Chondrocyte (in vitro differentiated cells): ENCODE results near the gene NODAL. TPM values are rescaled to one million over a fixed set of nuclear protein-coding genes. Genes with fewer than 3 reads are reported as not detected.

Source experiments
- DNase-seq: peaks from one replicate; pipeline ENCODE4 v3.0.0; 2021; ENCODE audit warnings: mixed read lengths, low spot score
- H3K27ac Mint-ChIP-seq: one replicate; pipeline ENCODE4 v1.8.0; 2021; ENCODE audit warnings: mild to moderate bottlenecking, moderate library complexity, mixed read lengths; ENCODE audit not compliant: unreplicated experiment
- H3K27me3 Mint-ChIP-seq: 2 replicates; pipeline ENCODE4 v1.8.0; 2021; ENCODE audit warnings: low read depth, mixed read lengths
- H3K36me3 Mint-ChIP-seq: 2 replicates; pipeline ENCODE4 v1.8.0; 2021; ENCODE audit warnings: low read depth, mixed read lengths
- H3K4me1 Mint-ChIP-seq: 2 replicates; pipeline ENCODE4 v1.8.0; 2021; ENCODE audit warnings: low read depth, mild to moderate bottlenecking, mixed read lengths
- H3K4me3 Mint-ChIP-seq: one replicate; pipeline ENCODE4 v1.8.0; 2021; ENCODE audit warnings: mild to moderate bottlenecking, moderate library complexity, mixed read lengths; ENCODE audit not compliant: unreplicated experiment
- H3K9me3 Mint-ChIP-seq: 2 replicates; pipeline ENCODE4 v1.8.0; 2021; ENCODE audit warnings: low read depth, mixed read lengths
- total RNA-seq: library from RNA; stranded (reverse); gene quantifications from 3 replicates; pipeline ENCODE4 v1.2.1, GENCODE V29; 2021
- TF ChIP-seq, protein P1 (sequence below): fragments of 200-600 bp; sonication (generic); IDR thresholded peaks from 2 replicates; pipeline ENCODE4 v1.5.0; 2021; ENCODE audit warnings: antibody characterized with exemption, mild to moderate bottlenecking, moderate library complexity

The NODAL gene
- total RNA-seq, 1 donor from 2014 or later = not detected

DNA sequence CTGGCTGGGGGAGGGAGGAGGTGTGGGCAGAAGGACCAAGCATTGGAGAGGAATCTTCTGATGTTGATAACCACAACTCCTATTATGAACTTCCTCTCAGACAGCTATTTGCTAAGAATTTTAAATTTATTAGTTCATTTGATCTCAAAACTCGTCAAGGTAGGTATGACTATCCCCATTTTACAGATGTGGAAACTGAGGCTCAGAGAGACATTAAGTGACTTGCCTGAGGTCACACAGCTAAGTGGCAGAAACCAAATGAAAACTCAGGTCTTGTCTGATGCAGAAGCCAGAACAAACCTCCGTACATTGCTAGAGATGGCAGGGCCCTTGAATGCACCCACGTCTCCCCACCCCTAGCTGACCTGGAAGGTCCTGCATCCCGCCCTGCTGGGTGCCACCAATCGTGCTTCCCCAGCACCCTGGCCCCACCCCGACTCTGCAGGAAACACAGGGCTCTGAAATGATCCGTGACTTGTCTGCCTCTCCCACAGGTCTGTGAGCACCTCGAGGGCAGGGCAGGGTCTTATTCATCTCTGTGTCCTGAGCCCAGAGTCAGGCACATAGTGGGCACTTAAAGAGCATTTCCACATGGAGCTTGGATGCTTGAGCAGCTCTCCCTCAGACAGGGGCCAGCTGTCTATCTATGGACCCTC, 31.4 kb upstream of the NODAL start:
- Mint-ChIP-seq H3K27me3 (peaks cover 7% of the 10 kb centered on the region), H3K4me1 (peaks cover 3% of the 10 kb centered on the region)
- DNase-seq = no peak

DNA sequence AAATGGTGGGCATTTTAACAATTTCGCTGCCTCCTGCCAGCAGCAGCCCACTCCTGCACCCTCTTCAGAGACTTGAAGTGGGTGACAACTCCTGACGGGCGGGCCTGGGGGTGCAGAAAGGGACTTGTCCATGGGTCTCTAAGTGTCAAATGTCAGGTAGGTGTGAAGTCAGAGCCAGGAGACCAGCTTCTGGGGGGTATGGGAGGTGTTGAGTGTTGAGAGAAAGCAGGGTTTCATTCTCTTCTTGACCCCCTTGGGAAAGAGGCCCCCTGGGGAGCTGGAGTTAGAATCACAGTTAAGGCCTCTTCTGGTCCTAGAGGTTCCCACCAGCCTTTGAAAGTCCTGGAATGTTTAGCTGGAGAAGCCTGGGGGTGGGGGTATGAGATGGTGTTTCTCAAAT, 25.5 kb upstream of the NODAL start:
- no peak for DNase-seq
- no peak overlapping the region for H3K27ac Mint-ChIP-seq
- H3K4me1 Mint-ChIP-seq = peaks cover 15% of the 10 kb centered on the region
- no peaks in the 10 kb centered on the region for H3K36me3 Mint-ChIP-seq
- TF ChIP-seq, protein P1, sequence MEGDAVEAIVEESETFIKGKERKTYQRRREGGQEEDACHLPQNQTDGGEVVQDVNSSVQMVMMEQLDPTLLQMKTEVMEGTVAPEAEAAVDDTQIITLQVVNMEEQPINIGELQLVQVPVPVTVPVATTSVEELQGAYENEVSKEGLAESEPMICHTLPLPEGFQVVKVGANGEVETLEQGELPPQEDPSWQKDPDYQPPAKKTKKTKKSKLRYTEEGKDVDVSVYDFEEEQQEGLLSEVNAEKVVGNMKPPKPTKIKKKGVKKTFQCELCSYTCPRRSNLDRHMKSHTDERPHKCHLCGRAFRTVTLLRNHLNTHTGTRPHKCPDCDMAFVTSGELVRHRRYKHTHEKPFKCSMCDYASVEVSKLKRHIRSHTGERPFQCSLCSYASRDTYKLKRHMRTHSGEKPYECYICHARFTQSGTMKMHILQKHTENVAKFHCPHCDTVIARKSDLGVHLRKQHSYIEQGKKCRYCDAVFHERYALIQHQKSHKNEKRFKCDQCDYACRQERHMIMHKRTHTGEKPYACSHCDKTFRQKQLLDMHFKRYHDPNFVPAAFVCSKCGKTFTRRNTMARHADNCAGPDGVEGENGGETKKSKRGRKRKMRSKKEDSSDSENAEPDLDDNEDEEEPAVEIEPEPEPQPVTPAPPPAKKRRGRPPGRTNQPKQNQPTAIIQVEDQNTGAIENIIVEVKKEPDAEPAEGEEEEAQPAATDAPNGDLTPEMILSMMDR = no peak
- H3K27me3 Mint-ChIP-seq = peaks cover 2% of the 10 kb centered on the region
- no peak overlapping the region for H3K4me3 Mint-ChIP-seq
- no peaks in the 10 kb centered on the region for H3K9me3 Mint-ChIP-seq

More for the DNA sequence above, 31.4 kb upstream of the NODAL start:
- no peaks in the 10 kb centered on the region for H3K36me3 Mint-ChIP-seq
- TF ChIP-seq, protein P1 = no peak
- no peaks in the 10 kb centered on the region for H3K9me3 Mint-ChIP-seq
- no peak overlapping the region for H3K4me3 Mint-ChIP-seq
- no peak overlapping the region for H3K27ac Mint-ChIP-seq

DNA sequence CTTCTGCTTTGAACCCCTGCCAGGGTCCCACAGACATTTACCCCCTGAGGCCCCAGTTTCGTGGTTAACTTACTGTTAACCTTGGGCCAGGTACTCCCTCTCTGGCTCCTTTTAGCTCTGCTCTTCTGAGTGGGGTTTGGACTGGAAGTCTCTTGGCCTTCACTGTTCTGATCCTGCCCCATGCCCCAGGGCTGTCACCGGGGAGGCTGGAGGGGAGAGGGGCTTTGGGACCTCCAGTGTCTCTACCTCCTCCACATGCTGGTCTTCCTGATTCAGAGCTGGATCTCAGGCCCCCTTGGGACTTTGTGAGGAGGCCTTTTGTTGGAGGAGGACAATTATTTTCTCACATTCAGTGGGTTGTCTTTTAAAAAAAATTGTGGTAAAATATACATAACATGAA, 24.4 kb upstream of the NODAL start:
- Mint-ChIP-seq H3K4me3 (no peak overlapping the region), H3K27me3 (peaks cover 2% of the 10 kb centered on the region), H3K27ac (no peak overlapping the region), H3K4me1 (peaks cover 17% of the 10 kb centered on the region), H3K9me3 (no peaks in the 10 kb centered on the region), H3K36me3 (no peaks in the 10 kb centered on the region)
- no peak for DNase-seq
- TF ChIP-seq, protein P1 = no peak

DNA sequence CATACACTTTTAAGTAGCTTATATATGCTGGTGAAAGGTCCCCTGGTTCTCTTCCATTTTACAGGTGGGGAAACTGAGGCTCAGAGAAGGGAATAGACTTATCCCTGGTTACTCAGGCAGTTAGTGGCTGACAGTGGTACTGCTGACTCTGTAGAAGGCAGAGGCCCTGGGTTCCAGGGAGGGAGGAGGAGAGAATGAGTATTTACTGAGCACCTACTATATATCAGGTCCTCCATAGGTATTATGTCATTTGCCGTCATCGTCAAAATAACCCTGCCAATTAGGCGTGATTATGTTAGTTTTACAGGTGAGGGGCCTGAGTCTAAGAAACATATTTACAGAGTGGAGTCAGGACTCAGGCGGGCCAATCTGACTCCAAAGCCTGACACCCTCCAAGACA, 23.8 kb upstream of the NODAL start:
- peaks cover 17% of the 10 kb centered on the region for H3K4me1 Mint-ChIP-seq
- no peak overlapping the region for H3K4me3 Mint-ChIP-seq
- TF ChIP-seq, protein P1 = no peak
- peaks cover 2% of the 10 kb centered on the region for H3K27me3 Mint-ChIP-seq
- no peak for DNase-seq
- no peaks in the 10 kb centered on the region for H3K9me3 Mint-ChIP-seq
- H3K27ac Mint-ChIP-seq = no peak overlapping the region
- no peaks in the 10 kb centered on the region for H3K36me3 Mint-ChIP-seq

DNA sequence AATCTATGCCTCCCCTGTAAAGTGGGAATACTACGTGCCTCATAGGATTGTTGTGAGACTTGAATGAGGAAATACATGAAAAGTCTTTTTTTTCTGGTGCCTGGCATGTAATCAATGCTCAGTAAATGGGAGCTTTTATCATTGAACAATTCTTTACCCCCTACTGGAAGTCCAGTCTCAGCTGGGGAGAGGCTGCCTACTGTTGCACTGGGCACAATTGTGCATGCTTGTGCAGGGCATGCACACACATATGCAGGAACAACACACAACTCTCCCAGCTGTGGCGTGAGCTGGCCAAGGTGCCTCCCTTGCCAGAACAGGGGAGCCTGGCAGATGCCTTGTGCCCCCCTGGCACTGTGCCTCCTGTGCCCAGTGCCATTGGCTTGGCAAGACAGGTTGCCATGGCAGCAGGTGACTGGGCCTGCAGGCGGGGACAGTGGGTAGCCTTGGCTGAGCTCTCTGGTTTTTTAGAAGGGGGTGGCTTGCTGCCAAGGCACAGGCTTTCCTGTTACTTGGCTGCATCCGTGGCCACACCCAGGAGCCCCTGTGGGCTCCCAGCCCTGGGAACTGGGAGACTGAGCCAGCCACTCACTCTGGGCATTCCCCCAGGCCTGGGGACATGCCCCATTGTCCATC, 21.0 kb upstream of the NODAL start:
- H3K4me3 Mint-ChIP-seq = no peak overlapping the region
- no peaks in the 10 kb centered on the region for H3K36me3 Mint-ChIP-seq
- no peak for DNase-seq
- H3K27ac Mint-ChIP-seq = no peak overlapping the region
- no peaks in the 10 kb centered on the region for H3K27me3 Mint-ChIP-seq
- TF ChIP-seq, protein P1 = no peak
- no peaks in the 10 kb centered on the region for H3K9me3 Mint-ChIP-seq
- H3K4me1 Mint-ChIP-seq = peaks cover 33% of the 10 kb centered on the region
